Measurements from ENCODE around the gene EDN3. TPM values are rescaled to one million over a fixed set of nuclear protein-coding genes. Genes with fewer than 3 reads are reported as not detected.

The EDN3 gene
- total RNA-seq, 1 experiment from 2014 or later = not detected

- Histone ChIP-seq H3K9me2 (ENCODE audit: insufficient read depth) (no peaks in the 10 kb centered on the region), H3K9me3 (ENCODE audit: control insufficient read depth in 1 of 2, insufficient read depth in 1 of 2, low read depth in 1 of 2, low read length in 2 of 2) (no peaks in the 10 kb centered on the region), H2AFZ (ENCODE audit: low read depth, low read length, poor library complexity, severe bottlenecking) (no peak overlapping the region), H3K4me2 (ENCODE audit: low read length) (no peak overlapping the region), H3K27me3 (ENCODE audit: insufficient read depth, low read length) (peaks cover 11% of the 10 kb centered on the region; the same call in 1 of the 2 replicates), H3K4me3 (replicated peaks in 1 of 2; ENCODE audit: low read depth in 1 of 2, low read length in 2 of 2) (no peak overlapping the region), H3K27ac (ENCODE audit: low read depth, low read length) (no peak overlapping the region), H4K20me1 (ENCODE audit: insufficient read depth) (no peaks in the 10 kb centered on the region), H3K36me3 (ENCODE audit: control insufficient read depth in 1 of 2, insufficient read depth in 2 of 2, low read length in 2 of 2) (no peaks in the 10 kb centered on the region), H3K9ac (ENCODE audit: low read length) (no peak overlapping the region), H3K4me1 (ENCODE audit: control insufficient read depth in 1 of 2, insufficient read depth in 2 of 2, low read length in 2 of 2) (no peaks in the 10 kb centered on the region), H3K79me2 (ENCODE audit: insufficient read depth, low read length) (no peaks in the 10 kb centered on the region)
- ATAC-seq = no peak
- DNase-seq (ENCODE audit: low read depth, low spot score) = no peak
- BruUV-seq (replicated peaks) = no TSS peak
- TF ChIP-seq MAX (IDR thresholded peaks at IDR 0.05) (no peak), POLR2A (IDR thresholded peaks at IDR 0.05; ENCODE audit: borderline replicate concordance, extremely low read depth, insufficient read depth, insufficient read length) (no peak), FOSL1 (IDR thresholded peaks at IDR 0.05; ENCODE audit: low read depth) (no peak), ZFX (IDR thresholded peaks at IDR 0.05) (no peak), SIN3A (IDR thresholded peaks at IDR 0.05; ENCODE audit: low read depth) (no peak), ZBTB33 (IDR thresholded peaks at IDR 0.05; ENCODE audit: extremely low read depth, insufficient replicate concordance, low read length) (no peak), RAD21 (IDR thresholded peaks at IDR 0.05; ENCODE audit: low read depth) (no peak), ATF3 (IDR thresholded peaks at IDR 0.05) (no peak), SRF (IDR thresholded peaks at IDR 0.05; ENCODE audit: low read depth) (no peak), POLR2AphosphoS5 (IDR thresholded peaks at IDR 0.05; ENCODE audit: low read depth, low read length) (no peak), EZH2 (IDR thresholded peaks at IDR 0.05) (no peak), CEBPB (IDR thresholded peaks at IDR 0.05; ENCODE audit: low read depth) (no peak), CBX3 (IDR thresholded peaks at IDR 0.05; ENCODE audit: low read depth) (no peak), REST (IDR thresholded peaks at IDR 0.05; ENCODE audit: low read depth) (no peak)
- intact Hi-C loops (cut with micrococcal nuclease) = no loop called here
- RAD21 ChIA-PET (ENCODE audit: low non-redundant PET in 1 of 2, low total read pairs in 2 of 2, uncharacterized antibody in 2 of 2, unreplicated experiment in 2 of 2) = no interaction called here
- CTCF ChIA-PET = no interaction called here
- POLR2A ChIA-PET = no interaction called here
Observed at GRCh38 chr20:59316911-59317731, 16.7 kb downstream of the EDN3 start.

Measured in HCT116 (cell line).